Chondrocyte (in vitro differentiated cells): ENCODE results near the gene IRGC. TPM values are rescaled to one million over a fixed set of nuclear protein-coding genes. Genes with fewer than 3 reads are reported as not detected.
"Not testable (repeated sequence)": the region's sequence is repeated elsewhere in the genome, so short reads cannot be mapped to it uniquely, and the experiment has no call there.

Source experiments
- DNase-seq: peaks from one replicate; pipeline ENCODE4 v3.0.0; 2021; ENCODE audit warnings: mixed read lengths, low spot score
- H3K27ac Mint-ChIP-seq: one replicate; pipeline ENCODE4 v1.8.0; 2021; ENCODE audit warnings: mild to moderate bottlenecking, moderate library complexity, mixed read lengths; ENCODE audit not compliant: unreplicated experiment
- H3K27me3 Mint-ChIP-seq: 2 replicates; pipeline ENCODE4 v1.8.0; 2021; ENCODE audit warnings: low read depth, mixed read lengths
- H3K36me3 Mint-ChIP-seq: 2 replicates; pipeline ENCODE4 v1.8.0; 2021; ENCODE audit warnings: low read depth, mixed read lengths
- H3K4me1 Mint-ChIP-seq: 2 replicates; pipeline ENCODE4 v1.8.0; 2021; ENCODE audit warnings: low read depth, mild to moderate bottlenecking, mixed read lengths
- H3K4me3 Mint-ChIP-seq: one replicate; pipeline ENCODE4 v1.8.0; 2021; ENCODE audit warnings: mild to moderate bottlenecking, moderate library complexity, mixed read lengths; ENCODE audit not compliant: unreplicated experiment
- H3K9me3 Mint-ChIP-seq: 2 replicates; pipeline ENCODE4 v1.8.0; 2021; ENCODE audit warnings: low read depth, mixed read lengths
- CTCF ChIP-seq: fragments of 200-600 bp; sonication (generic); IDR thresholded peaks from 2 replicates; pipeline ENCODE4 v1.5.0; 2021; ENCODE audit warnings: antibody characterized with exemption, mild to moderate bottlenecking, moderate library complexity
- total RNA-seq: library from RNA; stranded (reverse); gene quantifications from 3 replicates; pipeline ENCODE4 v1.2.1, GENCODE V29; 2021

The IRGC gene
- total RNA-seq, 1 donor from 2014 or later = not detected

- H3K4me3 Mint-ChIP-seq = no peak overlapping the region
- no peak overlapping the region for H3K27ac Mint-ChIP-seq
- no peak for TF ChIP-seq CTCF
Measured at GRCh38 chr19:43675906-43676305, 40.0 kb upstream of the IRGC start.

GRCh38 chr19:43678512-43679261 lies 37.2 kb upstream of the IRGC start:
- peaks cover 3% of the 10 kb centered on the region for H3K4me1 Mint-ChIP-seq
- no peak overlapping the region for H3K4me3 Mint-ChIP-seq
- H3K27ac Mint-ChIP-seq = no peak overlapping the region
- H3K36me3 Mint-ChIP-seq = no peaks in the 10 kb centered on the region
- no peak for TF ChIP-seq CTCF
- H3K9me3 Mint-ChIP-seq = no peaks in the 10 kb centered on the region
- H3K27me3 Mint-ChIP-seq = no peaks in the 10 kb centered on the region
- DNase-seq = no peak

More at GRCh38 chr19:43675906-43676305, 40.0 kb upstream of the IRGC start:
- no peaks in the 10 kb centered on the region for H3K9me3 Mint-ChIP-seq
- H3K36me3 Mint-ChIP-seq = no peaks in the 10 kb centered on the region
- H3K4me1 Mint-ChIP-seq = peaks cover 4% of the 10 kb centered on the region
- DNase-seq = no peak
- no peaks in the 10 kb centered on the region for H3K27me3 Mint-ChIP-seq

- Mint-ChIP-seq H3K36me3 (no peaks in the 10 kb centered on the region), H3K9me3 (no peaks in the 10 kb centered on the region), H3K4me1 (peaks cover 3% of the 10 kb centered on the region), H3K4me3 (no peak overlapping the region), H3K27ac (no peak overlapping the region), H3K27me3 (no peaks in the 10 kb centered on the region)
- no peak for TF ChIP-seq CTCF
- DNase-seq = no peak
Measured at GRCh38 chr19:43681821-43682220, 34.1 kb upstream of the IRGC start.

GRCh38 chr19:43682269-43682668 lies 33.6 kb upstream of the IRGC start:
- H3K36me3 Mint-ChIP-seq, H3K27ac Mint-ChIP-seq, H3K9me3 Mint-ChIP-seq, DNase-seq, H3K4me3 Mint-ChIP-seq, H3K27me3 Mint-ChIP-seq, H3K4me1 Mint-ChIP-seq: not testable (repeated sequence)

GRCh38 chr19:43682824-43683661 lies 32.8 kb upstream of the IRGC start:
- Mint-ChIP-seq H3K36me3 (no peaks in the 10 kb centered on the region), H3K4me1 (peaks cover 3% of the 10 kb centered on the region), H3K9me3 (no peaks in the 10 kb centered on the region), H3K4me3 (no peak overlapping the region), H3K27ac (no peak overlapping the region), H3K27me3 (no peaks in the 10 kb centered on the region)
- DNase-seq = no peak
- TF ChIP-seq CTCF = no peak
